ENCODE results near the gene DPH3. TPM values are rescaled to one million over a fixed set of nuclear protein-coding genes. Genes with fewer than 3 reads are reported as not detected.

Gene DPH3
- total and polyA plus RNA-seq, 2 of the 8 experiments (the other 6 are each of a cell fraction or from before 2014, with no cell fraction given) = 9.8 to 40.1 TPM

GRCh38 chr3:16245609-16246008 is 19.1 kb downstream of the DPH3 start:
- FAIRE-seq = no peak

More at GRCh38 chr3:16245609-16246008, 19.1 kb downstream of the DPH3 start:
- Histone ChIP-seq H3K14ac (ENCODE audit: insufficient read length) (no peak overlapping the region), H3K4me1 (replicated peaks in 1 of 4; ENCODE audit: control insufficient read depth in 3 of 4, insufficient read depth in 4 of 4, low read length in 3 of 4) (0 out of 7 replicates have a peak, but pooled peaks cover 0 to 4% (median 0%) of the 10 kb centered on the region in 4 experiments), H4K5ac (ENCODE audit: insufficient read length, low read depth, low read length) (no peak overlapping the region), H3K9me3 (ENCODE audit: insufficient read depth in 2 of 2, low read depth in 1 of 2, low read length in 1 of 2) (no peaks in the 10 kb centered on the region), H4K8ac (ENCODE audit: extremely low read depth, insufficient read depth, low read length) (no peak overlapping the region), H2BK5ac (ENCODE audit: low read depth, low read length) (no peak overlapping the region), H4K20me1 (replicated peaks in 1 of 2; ENCODE audit: control insufficient read depth in 1 of 2, insufficient read depth in 2 of 2, low read length in 2 of 2) (no peaks in the 10 kb centered on the region), H3K23ac (ENCODE audit: insufficient read length) (no peak overlapping the region), H2BK20ac (ENCODE audit: low read length) (no peak overlapping the region), H3K79me1 (ENCODE audit: low read depth, low read length) (no peaks in the 10 kb centered on the region), H3K4ac (replicated peaks; ENCODE audit: insufficient read length, low read depth, low read length) (no peak overlapping the region), H2BK15ac (ENCODE audit: low read length) (no peak overlapping the region), H2AFZ (ENCODE audit: low read length) (no peak overlapping the region), H3K36me3 (ENCODE audit: control insufficient read depth in 2 of 4, insufficient read depth in 4 of 4, low read length in 3 of 4) (no peaks in the 10 kb centered on the region), H3K27ac (ENCODE audit: low read depth, low read length) (no peak overlapping the region), H3K18ac (ENCODE audit: extremely low read depth, low read length) (no peak overlapping the region), H2BK120ac (replicated peaks; ENCODE audit: low read depth, low read length) (no peak overlapping the region), H3K23me2 (ENCODE audit: low read depth, low read length) (no peaks in the 10 kb centered on the region), H3K56ac (replicated peaks; ENCODE audit: insufficient read length, low read depth, low read length) (no peak overlapping the region), H4K91ac (replicated peaks; ENCODE audit: insufficient read length, low read length) (no peak overlapping the region), H3K4me2 (ENCODE audit: insufficient read depth in 1 of 2, low read depth in 2 of 2, low read length in 2 of 2) (no peak overlapping the region), H3K4me3 (ENCODE audit: extremely low read depth in 1 of 4, insufficient read depth in 2 of 4, low read depth in 3 of 4, low read length in 4 of 4) (no peak overlapping the region), H2BK12ac (ENCODE audit: low read depth, low read length) (no peak overlapping the region), H3K27me3 (replicated peaks in 1 of 4; ENCODE audit: control insufficient read depth in 3 of 4, extremely low read depth in 1 of 4, insufficient read depth in 3 of 4, low read length in 3 of 4) (no peaks in the 10 kb centered on the region), H3K9ac (replicated peaks in 1 of 4; ENCODE audit: extremely low read depth in 1 of 4, low read depth in 3 of 4, low read length in 3 of 4) (no peak overlapping the region), H3K79me2 (ENCODE audit: control insufficient read depth in 1 of 2, insufficient read depth in 2 of 2, low read length in 2 of 2) (no peaks in the 10 kb centered on the region), H2AK5ac (ENCODE audit: low read depth, low read length) (no peak overlapping the region)
- WGBS, 2 experiments (ENCODE audit: extremely low coverage in 1 of 2, insufficient coverage in 1 of 2, insufficient read length in 1 of 2, insufficient replicate concordance in 2 of 2, low coverage in 1 of 2, low lambda C conversion rate in 2 of 2, missing lambda C conversion rate in 1 of 2) = 93% methylated on average over 3 of the region's 3 CpGs; no CpG with 5 or more reads in 1 of the 2 experiments
- no peak for DNase-seq (ENCODE audit: low read depth in 1 of 2, low spot score in 2 of 2)
- CTCF ChIA-PET (ENCODE audit: partially characterized antibody) = interaction anchor here (1.0 to 1.7 kb wide), 8 partner anchors 9 to 196 kb away, joined by 3 to 7 read pairs (median 4); partner anchors contain the start of gene GALNT15
- POLR2A ChIA-PET (ENCODE audit: partially characterized antibody) = no interaction called here
- TF ChIP-seq EP300 (IDR thresholded peaks at IDR 0.05; ENCODE audit: borderline replicate concordance in 1 of 2, low read depth in 2 of 2, low read length in 2 of 2) (no peak), RBBP5 (IDR thresholded peaks at IDR 0.05; ENCODE audit: borderline replicate concordance, low read depth, low read length) (no peak), TEAD4 (IDR thresholded peaks at IDR 0.05; ENCODE audit: low read depth, low read length) (no peak), SRF (IDR thresholded peaks at IDR 0.05; ENCODE audit: low read depth, low read length) (no peak), CBX5 (IDR thresholded peaks at IDR 0.05; ENCODE audit: low read depth, low read length) (no peak), TCF12 (IDR thresholded peaks at IDR 0.05; ENCODE audit: low read depth, low read length) (no peak), SP1 (IDR thresholded peaks at IDR 0.05; ENCODE audit: low read depth, low read length) (no peak), CHD1 (IDR thresholded peaks at IDR 0.05; ENCODE audit: low read depth, low read length) (no peak)
- TF ChIP-seq, protein P1, sequence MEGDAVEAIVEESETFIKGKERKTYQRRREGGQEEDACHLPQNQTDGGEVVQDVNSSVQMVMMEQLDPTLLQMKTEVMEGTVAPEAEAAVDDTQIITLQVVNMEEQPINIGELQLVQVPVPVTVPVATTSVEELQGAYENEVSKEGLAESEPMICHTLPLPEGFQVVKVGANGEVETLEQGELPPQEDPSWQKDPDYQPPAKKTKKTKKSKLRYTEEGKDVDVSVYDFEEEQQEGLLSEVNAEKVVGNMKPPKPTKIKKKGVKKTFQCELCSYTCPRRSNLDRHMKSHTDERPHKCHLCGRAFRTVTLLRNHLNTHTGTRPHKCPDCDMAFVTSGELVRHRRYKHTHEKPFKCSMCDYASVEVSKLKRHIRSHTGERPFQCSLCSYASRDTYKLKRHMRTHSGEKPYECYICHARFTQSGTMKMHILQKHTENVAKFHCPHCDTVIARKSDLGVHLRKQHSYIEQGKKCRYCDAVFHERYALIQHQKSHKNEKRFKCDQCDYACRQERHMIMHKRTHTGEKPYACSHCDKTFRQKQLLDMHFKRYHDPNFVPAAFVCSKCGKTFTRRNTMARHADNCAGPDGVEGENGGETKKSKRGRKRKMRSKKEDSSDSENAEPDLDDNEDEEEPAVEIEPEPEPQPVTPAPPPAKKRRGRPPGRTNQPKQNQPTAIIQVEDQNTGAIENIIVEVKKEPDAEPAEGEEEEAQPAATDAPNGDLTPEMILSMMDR (IDR thresholded peaks at IDR 0.05; ENCODE audit: control extremely low read depth in 1 of 3, insufficient read depth in 1 of 3, low read depth in 1 of 3, low read length in 3 of 3) = no peak
